GM12865 (cell line): ENCODE measurements around the gene SAP30BP.

Experiments
- DNase-seq: peaks from one replicate; pipeline ENCODE4 v3.0.0; 2010; ENCODE audit warnings: low read depth
- H3K4me3 ChIP-seq: 2 replicates; pipeline ENCODE4 v1.5.1; 2011; ENCODE audit warnings: mild to moderate bottlenecking, low read depth, low read length, control low read depth
- TF ChIP-seq, protein P1 (sequence below): IDR thresholded peaks from 2 replicates; pipeline ENCODE4 v1.5.1; 2011; ENCODE audit warnings: low read length, control low read depth, low read depth, inconsistent platforms; ENCODE audit not compliant: insufficient read depth; ENCODE audit errors: missing control alignments

SAP30BP gene

DNA sequence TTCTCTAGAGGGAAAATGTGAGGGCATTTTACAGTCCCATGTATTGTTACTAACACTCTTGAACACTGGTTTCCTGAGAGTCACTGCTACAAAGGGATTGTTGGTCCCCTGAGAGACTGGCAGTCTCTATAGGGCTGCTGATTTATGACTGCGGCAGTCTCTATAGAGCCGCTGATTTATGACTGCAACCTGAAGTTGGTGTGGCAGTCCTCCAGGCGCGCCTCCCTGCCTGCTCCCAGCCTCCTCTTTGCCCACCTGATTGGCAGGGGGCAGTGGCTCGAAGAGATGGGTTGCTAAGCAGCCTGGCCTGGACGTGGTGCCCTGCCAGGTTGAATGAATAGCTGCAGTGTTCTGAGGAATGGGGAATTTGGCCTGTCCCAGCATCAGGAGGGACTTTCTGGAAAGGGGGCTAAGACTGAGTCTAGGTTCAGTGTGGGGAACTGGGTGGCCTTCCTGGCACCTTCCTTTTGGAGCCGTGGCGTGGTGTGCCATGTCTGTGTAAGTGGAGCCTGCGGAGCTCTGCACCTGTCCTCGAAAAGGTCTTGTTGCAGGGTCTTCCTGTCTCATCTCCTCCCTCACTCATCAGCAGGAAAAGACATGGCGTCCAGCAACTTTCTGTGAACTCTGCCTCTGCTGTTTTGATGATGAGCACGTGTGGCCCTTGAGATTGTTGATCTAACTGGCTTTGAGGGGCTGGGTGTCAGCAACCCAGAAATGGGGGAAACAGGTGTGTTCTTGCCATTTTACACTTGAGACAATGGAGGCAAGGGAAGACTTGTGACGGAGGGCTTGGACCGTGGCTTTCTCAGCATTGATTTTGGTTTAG is 24.9 kb downstream of the SAP30BP start:
- no peak overlapping the region for H3K4me3 ChIP-seq
- DNase-seq: no peak
- TF ChIP-seq, protein P1, sequence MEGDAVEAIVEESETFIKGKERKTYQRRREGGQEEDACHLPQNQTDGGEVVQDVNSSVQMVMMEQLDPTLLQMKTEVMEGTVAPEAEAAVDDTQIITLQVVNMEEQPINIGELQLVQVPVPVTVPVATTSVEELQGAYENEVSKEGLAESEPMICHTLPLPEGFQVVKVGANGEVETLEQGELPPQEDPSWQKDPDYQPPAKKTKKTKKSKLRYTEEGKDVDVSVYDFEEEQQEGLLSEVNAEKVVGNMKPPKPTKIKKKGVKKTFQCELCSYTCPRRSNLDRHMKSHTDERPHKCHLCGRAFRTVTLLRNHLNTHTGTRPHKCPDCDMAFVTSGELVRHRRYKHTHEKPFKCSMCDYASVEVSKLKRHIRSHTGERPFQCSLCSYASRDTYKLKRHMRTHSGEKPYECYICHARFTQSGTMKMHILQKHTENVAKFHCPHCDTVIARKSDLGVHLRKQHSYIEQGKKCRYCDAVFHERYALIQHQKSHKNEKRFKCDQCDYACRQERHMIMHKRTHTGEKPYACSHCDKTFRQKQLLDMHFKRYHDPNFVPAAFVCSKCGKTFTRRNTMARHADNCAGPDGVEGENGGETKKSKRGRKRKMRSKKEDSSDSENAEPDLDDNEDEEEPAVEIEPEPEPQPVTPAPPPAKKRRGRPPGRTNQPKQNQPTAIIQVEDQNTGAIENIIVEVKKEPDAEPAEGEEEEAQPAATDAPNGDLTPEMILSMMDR: no peak

GRCh38 chr17:75692976-75693375 is 25.8 kb downstream of the SAP30BP start:
- DNase-seq: no peak
- TF ChIP-seq, protein P1: no peak
- no peak overlapping the region for H3K4me3 ChIP-seq

DNA sequence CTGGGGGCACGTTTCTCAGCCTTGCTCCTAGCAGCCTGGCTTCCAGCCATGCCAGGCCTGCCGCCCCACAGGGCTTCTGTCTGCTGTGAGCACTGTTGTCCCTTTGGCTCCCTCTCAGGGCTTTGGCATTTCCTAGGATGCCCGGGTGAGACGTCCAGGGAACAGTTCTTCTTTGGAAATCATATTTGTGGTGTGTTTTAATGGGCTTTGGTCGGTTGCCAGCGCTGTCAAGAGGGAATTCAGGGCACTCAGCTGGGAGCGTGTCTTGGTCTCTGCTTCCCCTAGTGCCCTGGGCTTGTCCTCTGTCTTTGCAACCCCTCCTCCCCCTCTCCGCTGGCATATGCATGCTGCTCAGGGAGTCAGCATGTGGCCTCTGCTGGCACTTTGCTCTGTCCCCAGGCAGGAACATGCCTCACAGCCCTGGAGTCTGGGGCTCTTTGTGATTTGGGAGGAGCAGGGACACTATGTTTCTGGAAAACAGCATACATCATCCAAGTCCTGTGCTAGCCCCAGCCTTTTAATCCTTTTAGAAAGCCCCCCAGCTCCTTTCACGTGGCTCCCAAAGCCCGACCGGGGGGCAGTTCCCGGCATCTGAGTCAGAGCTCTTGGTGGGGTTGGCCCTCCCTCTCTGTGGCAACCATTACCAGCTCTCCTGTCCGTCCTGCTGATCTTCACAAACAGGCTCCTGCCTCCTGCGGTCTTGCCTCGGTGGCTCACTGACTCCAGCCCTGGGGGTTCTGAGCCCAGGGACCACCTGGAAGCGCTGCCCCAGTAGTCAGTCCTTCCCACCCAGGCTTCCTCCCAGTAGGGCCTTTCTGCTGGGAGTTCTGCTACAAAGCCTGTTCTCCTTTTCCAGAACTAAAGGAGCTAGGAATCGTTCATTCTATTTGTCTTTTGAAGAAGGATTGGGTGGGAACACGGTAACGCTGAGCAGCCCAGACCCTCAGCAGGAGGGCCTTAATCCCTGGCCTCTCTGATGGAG is 26.7 kb downstream of the SAP30BP start:
- no peak overlapping the region for H3K4me3 ChIP-seq
- TF ChIP-seq, protein P1: no peak
- no peak for DNase-seq

- DNase-seq: no peak
- no peak overlapping the region for H3K4me3 ChIP-seq
- TF ChIP-seq, protein P1: no peak
Observed at GRCh38 chr17:75694536-75694935, 27.4 kb downstream of the SAP30BP start.

DNA sequence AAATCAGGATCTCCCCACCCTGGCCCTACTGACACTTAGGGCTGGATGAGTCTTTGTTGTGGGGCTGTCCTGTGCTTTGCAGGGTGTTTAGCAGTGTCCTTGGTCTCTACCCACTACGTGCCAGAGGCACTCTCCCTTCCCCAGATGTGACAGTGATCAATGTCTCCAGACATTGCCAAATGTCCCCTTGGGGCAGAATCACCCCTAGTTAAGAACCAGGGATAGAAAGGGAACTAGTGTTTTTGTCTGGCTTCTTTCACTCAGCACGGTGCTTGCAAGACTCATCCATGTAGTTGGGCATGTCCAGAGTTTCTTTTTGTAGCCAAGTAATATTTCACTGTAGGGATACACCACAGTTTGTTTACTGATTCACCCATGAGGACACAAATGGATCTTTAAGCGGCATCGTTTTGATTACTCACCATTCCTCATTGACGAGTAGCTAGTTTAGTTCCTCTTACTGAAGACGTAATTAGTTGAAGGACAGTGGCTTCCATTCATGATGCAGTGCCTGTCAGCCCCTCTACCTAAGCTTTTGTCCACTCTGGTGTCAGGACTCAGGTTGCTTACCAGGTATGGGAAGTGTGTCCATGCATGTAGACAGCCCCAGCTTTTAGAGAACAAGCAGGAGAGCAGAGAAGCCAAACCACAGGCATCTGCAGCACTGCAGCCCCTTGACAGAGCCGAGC is 28.1 kb downstream of the SAP30BP start:
- no peak for DNase-seq
- TF ChIP-seq, protein P1: no peak
- no peak overlapping the region for H3K4me3 ChIP-seq

DNA sequence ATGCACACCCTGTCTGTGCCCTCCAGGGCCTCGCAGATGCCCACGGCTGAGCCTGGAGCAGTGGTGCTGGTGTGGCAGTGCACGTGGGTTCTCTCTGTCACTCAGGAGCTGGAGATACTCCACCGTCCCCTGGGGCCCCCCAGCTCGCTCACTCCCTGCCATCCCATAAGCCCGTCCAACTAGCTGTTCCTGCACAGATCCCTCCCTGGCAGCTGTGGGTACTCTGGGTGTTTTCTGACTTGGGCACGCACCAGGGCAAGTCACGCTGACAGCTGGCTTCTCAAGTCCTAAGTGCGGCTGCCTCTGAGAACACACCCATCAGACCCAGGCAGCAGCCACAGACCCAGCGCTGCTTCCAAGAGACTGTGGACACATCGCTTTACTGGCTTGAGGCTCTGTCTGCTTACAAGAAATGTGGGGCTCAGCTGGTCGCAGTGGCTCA is 28.7 kb downstream of the SAP30BP start:
- no peak for DNase-seq
- TF ChIP-seq, protein P1: no peak
- H3K4me3 ChIP-seq: no peak overlapping the region
